GM12873 (cell line): ENCODE measurements around the gene TARS3.

Experiments used
- TF ChIP-seq, protein P1 (sequence below): IDR thresholded peaks from 2 replicates; pipeline ENCODE4 v1.5.1; 2012; ENCODE audit warnings: low read depth, mild to moderate bottlenecking, moderate library complexity, low read length, control low read depth; ENCODE audit not compliant: insufficient read depth; ENCODE audit errors: missing control alignments

The TARS3 gene

DNA sequence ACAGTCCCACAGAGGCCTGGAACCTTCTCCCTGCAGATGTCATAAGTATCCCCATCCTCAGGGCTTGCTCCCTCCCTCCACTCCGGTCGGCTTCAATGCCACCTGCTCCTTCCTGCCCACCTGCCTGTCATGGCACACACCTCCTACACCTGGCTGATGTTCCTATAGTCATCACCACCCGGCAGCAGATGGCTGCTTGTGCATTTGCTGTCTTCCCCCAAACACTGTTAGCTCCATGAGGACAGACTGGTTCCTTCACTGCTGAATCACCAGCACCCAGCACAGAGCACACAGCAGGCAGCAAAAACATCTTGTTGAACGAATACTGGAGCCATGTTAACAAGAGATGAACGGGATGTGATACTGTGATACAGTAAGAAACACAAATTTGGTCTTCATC lies 14.8 kb downstream of the TARS3 start:
- TF ChIP-seq, protein P1, sequence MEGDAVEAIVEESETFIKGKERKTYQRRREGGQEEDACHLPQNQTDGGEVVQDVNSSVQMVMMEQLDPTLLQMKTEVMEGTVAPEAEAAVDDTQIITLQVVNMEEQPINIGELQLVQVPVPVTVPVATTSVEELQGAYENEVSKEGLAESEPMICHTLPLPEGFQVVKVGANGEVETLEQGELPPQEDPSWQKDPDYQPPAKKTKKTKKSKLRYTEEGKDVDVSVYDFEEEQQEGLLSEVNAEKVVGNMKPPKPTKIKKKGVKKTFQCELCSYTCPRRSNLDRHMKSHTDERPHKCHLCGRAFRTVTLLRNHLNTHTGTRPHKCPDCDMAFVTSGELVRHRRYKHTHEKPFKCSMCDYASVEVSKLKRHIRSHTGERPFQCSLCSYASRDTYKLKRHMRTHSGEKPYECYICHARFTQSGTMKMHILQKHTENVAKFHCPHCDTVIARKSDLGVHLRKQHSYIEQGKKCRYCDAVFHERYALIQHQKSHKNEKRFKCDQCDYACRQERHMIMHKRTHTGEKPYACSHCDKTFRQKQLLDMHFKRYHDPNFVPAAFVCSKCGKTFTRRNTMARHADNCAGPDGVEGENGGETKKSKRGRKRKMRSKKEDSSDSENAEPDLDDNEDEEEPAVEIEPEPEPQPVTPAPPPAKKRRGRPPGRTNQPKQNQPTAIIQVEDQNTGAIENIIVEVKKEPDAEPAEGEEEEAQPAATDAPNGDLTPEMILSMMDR, result no peak

DNA sequence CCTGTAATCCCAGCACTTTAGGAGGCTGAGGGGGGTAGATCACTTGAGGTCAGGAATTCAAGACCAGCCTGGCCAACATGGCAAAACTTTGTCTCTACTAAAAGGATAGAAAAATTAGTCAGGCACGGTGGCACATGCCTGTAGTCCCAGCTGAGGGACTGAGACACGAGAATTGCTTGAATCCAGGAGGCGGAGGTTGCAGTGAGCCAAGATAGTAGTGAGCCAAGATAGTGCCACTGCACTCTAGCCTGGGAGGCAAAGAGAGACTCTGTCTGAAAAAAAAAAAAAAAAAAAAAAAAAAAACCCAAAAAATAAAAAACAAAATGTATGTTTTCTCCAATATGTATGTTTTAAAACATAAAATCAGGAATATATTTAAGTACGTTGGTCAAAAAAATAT lies 16.3 kb downstream of the TARS3 start:
- TF ChIP-seq, protein P1, result no peak

DNA sequence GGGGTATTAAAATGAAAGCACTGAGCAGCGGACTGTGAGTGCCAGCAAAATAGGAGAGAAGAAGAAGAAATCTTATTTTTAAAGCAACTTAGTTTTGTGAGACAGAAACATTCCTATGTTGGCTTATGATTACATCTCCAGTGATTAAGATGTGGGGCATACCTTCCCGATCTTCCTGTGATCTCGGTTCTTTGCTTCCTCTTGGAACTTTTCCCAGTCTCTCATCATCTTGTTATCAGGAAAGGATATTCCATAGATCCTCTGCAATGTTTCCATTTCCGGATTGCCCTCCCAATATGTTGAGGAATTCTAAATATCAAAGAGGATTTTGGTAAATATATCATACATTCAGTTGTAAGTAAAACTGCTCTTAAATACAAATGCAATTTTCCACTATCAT lies 22.2 kb downstream of the TARS3 start:
- TF ChIP-seq, protein P1, result no peak

DNA sequence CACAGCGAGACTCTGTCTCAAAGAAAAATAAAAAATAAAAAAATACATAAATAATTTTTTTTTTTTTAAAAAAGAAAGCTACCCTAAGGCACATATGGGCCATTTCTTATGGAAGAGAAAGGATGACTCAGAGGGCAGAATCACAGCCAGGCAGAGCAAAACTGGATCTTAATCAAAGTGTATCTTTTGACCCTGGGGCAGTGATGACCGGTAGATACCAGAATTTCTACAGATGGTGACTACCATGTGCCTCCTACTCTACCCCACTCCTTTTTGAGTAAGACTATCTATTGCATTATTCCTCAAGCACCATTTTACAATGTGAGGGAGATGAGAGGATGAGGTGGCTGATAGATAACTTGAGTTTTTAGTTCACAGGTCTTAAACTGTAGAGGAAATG lies 26.0 kb downstream of the TARS3 start:
- TF ChIP-seq, protein P1, result no peak

DNA sequence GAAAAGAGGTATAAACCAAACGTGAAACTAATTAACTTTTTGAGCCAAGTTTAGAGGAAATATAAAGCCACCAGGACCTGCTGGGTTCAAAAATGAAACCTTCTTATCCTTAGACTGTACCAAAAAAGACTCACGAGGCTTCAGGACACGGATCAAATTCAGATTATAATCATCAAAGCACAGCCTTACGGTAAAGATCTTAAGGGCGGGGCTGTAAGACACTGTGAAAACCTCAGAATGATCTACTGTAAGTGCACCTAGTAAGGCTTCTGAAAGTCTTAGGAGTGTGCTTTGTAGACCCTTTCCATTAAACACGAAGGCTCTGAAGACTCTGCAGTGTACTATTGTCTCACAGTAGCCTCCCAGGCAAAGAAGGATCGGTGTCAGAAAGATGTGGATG lies 26.8 kb downstream of the TARS3 start:
- TF ChIP-seq, protein P1, result no peak

DNA sequence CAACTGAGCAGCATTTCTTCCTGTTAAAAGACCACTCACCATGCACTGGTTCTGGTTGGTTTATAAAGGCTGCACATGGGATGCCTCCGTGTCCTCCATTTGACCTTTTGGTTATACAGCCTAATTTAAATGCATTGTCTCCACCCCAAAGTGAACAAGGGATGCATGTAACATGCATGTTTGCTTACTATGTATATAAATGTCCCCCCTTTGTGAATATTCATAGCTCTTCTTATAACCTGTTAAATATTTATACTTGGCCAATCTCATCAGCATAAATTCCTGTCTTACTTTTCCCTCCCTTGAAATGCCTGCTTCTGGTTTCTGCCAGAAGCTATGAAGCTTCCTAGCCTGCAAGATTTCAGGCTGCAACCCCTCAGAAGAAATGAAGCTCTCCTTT lies 27.4 kb downstream of the TARS3 start:
- TF ChIP-seq, protein P1, result no peak

DNA sequence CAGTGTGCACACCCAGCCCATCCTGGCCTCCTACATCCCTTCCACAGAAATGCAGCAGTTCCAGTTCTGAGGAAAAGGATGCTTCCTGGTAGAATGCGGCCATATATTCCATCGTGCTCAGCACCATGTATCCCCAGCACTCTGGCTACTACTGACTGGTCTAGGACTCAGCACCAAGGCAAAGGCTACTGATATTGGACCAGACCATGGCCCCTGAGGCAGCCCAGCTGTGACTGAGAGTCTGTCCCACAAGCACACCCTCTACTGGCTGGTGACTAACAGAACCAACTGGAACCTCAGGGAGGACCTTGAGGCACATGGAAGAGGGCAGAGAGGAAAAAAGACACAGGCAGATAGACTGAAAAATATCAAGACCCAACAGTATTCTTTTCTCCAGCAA lies 30.0 kb downstream of the TARS3 start:
- TF ChIP-seq, protein P1, result no peak
